CD4-positive, alpha-beta T cell treated with Interferon alpha-2 for 1 hour (primary cell): ENCODE results near the gene STAC2.
A peak's percentile ranks its signal among the peaks of the same experiment; 100 is the strongest.

Experiments used
- DNase-seq, 2 donors: peaks; one replicate each; pipeline ENCODE4 v3.0.0-alpha.2; 2020 to 2022

Gene STAC2

DNA sequence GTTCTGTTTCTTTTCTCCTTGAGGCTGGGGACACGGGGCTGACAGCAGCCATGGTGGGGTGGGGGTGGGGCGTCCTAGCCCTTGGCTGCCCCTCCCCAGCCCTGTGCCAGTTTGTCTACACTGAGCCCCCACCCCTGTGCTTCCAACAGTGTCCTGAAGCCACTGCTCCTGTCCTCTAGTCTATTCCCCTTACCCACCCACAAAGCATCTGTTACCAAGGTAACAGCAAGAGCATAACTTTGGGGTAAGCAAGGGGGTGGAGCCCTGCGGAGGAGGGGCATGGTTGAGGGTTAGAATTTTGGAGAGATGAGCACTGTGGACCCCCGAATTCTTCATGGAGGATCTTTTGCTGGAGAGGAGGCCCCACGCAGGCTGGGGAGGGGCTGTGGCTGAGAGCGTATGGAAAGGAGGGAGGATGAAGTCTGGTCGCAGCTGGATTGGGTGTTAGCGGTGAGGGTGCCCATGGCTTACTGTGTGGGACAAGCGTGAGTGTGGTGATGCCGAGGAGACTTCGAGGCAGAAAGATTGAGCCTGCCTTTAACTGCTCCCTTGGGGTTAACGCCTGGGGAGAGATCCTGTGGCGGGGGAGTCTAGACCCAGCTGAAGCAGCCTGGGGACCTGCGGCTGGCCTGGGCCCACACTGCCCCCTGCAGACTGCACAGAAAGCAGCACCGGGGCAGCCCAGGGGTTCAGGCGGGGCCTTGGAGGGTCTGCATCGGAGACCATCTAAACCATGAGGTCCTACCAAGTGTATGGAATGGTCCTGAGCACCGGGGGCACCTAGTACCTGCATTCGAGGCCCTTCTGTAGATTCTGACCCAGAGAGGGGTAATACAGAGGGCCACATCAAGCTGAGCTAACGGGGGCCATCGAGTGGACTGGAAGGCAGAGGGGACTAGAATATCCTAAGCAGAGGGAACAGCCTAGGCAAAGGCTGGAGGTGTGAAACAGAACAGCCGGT, 6.1 kb upstream of the STAC2 start:
- DNase-seq: peak; percentile 63 to 70

GRCh38 chr17:39231091-39231561, 5.4 kb upstream of the STAC2 start:
- no peak for DNase-seq

DNA sequence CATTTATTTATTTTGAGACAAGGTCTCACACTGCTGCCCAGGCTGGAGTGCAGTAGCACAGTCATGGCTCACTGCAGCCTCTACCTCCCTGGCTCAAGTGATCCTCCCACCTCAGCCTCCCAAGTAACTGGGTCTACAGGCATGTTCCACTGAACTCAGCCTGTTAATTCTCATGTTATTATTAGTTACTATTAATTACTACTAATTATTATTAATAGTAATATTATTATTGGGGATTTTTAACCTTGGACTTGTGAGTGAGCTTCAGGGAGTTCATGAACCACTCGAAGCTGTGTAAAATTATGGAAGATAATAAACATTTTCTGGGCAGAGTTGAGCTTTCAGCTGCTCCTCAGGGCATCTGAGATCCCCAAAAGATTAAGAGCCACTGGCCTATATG, 4.6 kb upstream of the STAC2 start:
- DNase-seq: no peak

DNA sequence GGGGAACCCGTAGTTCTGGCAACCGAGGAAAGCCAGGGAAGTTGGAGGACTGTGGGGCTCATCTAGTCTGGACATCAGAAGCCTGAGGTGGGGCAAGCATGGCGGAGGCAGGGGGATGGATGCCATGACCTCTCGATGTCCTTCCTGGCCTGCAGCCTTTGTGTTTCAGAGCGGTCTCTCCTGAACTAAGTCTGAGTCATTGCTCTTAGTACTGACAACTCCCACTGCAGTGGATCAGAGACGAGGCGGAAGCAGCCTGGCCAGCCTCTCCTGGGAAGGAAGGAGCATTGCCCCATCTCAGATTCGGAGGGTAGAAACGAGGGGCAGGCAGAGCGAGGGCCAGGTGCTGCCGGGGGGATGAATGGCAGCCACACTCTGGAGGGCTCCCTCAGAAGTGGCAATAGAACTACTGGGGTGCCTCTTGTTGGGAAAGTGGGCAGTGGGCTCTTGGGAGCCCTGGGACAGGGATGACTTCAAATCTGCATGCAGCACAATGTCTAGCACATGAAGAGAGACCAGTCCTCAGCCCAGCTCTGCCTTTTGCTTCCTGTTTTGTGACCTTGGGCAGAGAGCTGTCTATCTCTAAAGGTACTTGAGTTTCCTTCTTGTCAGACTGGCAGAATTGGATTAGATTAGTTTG, 3.6 kb upstream of the STAC2 start:
- DNase-seq: no peak

DNA sequence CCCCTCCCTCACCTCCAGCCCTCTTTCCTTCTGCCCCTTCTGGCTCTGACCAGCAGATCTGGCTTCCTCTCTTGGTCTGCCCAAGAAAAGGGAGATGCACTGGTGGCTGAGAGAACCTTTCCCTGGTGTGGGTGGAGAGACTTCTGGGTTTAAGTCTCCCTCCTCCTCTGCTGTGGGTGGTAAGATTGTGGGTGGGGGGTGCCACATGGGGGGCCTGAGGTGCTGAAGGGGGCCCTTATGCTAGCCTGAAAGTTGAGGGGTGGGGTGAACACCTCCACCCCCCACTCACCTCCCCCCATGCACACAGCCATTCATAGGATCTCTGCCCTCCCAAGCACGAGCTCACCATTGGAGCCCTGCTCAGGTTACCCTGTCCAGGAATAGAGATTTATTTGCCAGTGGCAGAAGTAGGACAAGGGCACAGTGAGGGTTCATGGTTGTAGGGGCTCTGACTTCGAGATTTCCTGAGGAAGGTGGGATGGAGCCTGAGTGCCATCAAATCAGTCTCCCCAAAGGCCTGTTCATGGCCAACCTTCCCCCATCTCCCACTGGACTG, 1.7 kb upstream of the STAC2 start:
- DNase-seq: no peak

DNA sequence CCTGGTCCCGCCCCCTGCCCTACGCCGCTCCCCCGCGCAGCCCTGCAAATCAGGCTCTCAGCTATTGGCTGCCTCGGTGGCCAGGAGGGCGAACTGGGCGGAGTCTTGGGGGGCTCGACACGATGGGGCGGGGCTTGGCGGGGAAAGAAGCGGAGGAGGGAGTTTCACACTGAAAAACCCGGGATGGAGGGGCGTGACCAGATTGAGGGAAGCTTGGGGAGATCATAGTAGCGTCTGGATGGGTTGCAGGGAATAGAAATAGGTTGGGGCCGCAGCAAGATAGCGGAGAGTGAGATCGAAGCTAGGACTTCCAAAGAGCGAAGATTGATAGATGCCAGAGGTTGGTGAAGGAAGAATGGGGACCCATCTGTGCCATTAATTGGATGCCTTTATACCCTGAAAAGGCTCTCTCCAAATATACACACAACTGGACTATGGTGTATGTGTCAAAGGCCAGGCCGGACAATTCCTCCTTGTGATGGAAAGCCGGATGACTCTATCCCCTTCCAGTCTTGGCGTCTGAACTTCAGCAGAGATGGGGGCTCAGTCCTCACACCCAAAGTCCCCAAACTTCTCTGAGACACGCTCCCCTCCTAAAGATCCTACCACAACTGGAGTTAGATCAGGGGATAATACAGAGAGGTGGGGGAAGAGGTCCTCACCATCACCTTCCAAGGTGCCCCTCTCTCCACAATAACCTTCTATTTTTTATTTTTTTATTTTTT, 376 bp upstream of the STAC2 start:
- peak; percentile 59 to 62 for DNase-seq

GRCh38 chr17:39224778-39225307, 902 bp downstream of the STAC2 start:
- DNase-seq: no peak

- DNase-seq: no peak
Observed at GRCh38 chr17:39223907-39224777, 1.6 kb downstream of the STAC2 start.

DNA sequence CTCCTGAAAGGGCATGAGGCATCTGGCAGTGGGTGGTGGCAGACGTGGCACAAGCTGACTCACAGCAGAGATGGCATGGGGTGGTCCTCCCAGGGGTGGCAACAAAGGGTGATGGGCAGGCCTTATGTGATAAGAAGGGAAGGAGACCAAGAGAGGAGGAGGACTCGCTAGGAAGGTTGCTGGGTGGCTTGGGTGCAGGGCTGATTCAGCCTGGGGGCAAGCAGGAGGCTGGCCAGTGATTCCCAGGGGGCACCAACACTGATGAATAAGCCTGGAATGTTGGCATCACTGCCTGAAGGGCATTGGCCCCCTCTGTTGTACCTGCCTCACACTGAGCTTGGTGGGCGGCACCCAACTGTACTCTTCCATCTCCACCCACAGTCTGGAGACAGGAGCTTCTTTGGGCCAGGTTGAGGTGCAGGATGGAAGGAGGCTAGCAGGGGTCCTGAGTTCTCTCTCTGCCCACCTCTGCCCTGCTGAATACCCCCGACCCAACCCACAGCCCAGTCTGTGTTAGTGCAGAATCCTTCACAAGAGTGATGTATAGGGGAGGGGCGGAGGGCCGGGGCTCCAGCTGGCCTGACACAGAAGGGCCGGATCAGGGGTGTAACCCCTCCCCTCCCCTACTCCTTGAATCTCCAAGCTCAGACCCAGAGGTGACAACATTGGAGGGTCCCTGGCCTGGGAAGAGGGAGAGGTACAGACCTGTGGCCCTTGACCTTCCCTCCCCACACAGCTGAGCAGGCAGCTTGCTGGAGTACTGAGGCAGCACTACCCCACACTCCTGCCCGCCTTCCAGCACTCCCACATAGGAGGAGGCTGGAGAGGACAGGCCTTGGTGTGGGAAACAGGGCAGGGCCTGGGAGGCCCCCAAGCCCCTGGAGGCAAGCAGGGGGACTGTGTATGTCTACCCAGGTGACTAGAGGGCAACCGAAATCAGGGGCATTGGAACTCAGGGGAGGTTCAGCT, 2.6 kb downstream of the STAC2 start:
- no peak for DNase-seq

- DNase-seq: no peak
Observed at GRCh38 chr17:39222151-39222550, 3.6 kb downstream of the STAC2 start.

DNA sequence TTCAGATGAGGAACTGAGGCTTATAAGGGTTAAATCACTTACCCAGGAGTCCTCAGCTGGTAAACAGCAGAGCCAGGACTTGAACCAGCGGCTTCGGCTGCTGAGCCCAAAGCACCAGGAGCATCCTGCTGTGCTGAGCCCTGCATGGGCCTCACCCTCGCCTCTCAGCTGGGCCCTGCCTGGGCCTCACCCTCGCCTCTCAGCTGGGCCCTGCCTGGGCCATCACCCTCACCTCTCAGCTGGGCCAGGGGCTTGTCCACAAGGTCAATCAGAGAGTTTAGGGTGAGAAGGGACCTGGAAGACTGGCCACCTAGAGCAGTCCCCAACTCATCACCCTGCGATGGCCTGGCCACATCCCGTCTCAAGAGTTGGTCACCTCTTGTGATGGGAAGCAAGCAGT, 4.2 kb downstream of the STAC2 start:
- DNase-seq: no peak

DNA sequence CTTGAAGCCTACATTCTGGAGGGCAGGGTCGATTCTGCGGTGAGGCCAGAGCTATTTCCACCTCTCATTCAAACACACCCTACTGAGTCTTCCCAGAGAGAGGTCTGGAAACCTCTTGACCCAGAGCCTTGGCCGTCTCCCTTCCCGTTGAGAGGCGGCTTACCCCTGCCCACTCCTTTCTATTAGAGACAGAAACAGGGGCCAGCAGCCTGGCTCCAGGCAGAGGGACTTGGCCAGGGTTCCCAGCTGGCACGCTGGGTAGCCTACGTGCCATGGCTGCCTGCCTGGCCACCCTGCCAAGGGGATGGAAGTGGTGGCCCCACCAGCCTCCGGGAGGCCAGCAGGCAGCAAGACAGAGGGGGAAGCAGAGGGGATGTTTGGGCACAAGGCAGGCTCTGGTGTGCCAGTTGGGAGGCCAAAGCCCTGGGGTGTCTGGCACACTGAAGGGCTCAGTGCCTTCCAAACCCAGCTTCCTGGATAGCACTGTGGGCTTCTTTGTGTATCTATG, 6.0 kb downstream of the STAC2 start:
- DNase-seq: no peak

DNA sequence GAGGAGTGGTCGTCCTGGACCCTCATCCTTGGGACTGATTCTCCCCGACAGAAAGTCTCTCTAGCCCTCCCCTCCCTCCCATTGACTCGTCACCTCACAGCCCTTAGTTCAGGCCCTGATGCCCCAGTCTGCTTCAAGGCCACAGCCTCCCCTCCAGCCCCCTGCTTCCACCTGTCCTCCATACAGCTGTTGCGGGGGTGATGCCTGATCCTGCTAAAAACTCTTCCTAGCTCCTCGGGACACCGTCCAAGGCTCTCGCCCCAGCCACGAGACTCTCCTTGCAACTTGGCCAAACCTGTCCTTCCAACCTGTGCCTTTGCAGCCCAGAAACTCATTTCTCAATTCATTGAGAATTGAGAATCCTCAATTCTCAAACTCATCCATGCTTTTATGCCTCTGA, 6.8 kb downstream of the STAC2 start:
- no peak for DNase-seq

- no peak for DNase-seq
Observed at GRCh38 chr17:39217734-39218369, 7.9 kb downstream of the STAC2 start.

DNA sequence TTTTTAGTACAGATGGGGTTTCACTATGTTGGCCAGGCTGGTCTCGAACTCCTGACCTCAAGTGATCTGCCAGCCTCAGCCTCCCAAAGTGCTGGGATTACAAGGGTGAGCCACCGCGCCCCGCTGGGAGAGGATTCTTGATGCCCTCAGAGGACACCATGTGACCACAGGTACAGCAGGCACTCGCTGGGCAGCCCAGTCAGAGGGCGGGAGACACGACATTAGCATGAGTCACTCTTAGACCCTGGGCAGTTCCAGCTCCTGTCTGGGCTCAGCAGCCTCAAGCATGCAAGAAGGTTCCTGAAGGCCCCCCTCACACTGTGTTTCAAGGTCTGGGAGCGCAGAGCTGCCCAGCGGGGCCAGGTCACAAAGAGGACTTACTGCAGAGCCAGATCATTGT, 11.9 kb downstream of the STAC2 start:
- DNase-seq: no peak

GRCh38 chr17:39212841-39213480, 12.8 kb downstream of the STAC2 start:
- no peak for DNase-seq

GRCh38 chr17:39212195-39212810, 13.4 kb downstream of the STAC2 start:
- DNase-seq: no peak

DNA sequence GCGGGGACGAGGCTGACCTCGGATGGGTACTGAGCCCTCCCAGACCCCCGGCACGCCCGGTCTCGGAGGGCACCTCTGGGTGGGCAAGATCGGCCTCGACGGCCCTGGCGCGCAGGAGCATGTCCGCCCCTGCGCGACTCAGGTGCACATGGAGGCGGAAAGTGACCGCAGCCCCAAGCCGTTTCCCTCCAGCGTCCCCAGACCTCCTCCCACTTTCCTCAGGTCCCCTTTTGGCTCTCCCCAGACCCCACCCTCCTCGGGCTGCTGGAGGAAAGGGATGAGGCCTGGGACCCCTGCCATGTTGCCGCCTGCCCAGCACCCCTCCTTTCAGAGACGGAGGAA, 15.7 kb downstream of the STAC2 start:
- no peak for DNase-seq
